Measurements from ENCODE around the gene KANSL1L. TPM values are rescaled to one million over a fixed set of nuclear protein-coding genes. Genes with fewer than 3 reads are reported as not detected.

Gene KANSL1L
- total and polyA plus RNA-seq, 10 of the 15 experiments (the other 5 are each of a cell fraction or from before 2014, with no cell fraction given), result 1.2 to 9.5 (median 3.7) TPM

- TF ChIP-seq E4F1 (IDR thresholded peaks at IDR 0.05; ENCODE audit: borderline replicate concordance, partially characterized antibody) (no peak), NR2C2 (IDR thresholded peaks at IDR 0.05; ENCODE audit: borderline replicate concordance, control insufficient read depth, insufficient read length, low read depth) (no peak), CEBPZ (IDR thresholded peaks at IDR 0.05; ENCODE audit: low read depth, low read length) (no peak), SMAD5 (IDR thresholded peaks at IDR 0.05; ENCODE audit: low read depth) (no peak), POU2F2 (IDR thresholded peaks at IDR 0.05; ENCODE audit: borderline replicate concordance, low read depth, low read length) (no peak), SPI1 (IDR thresholded peaks at IDR 0.05; ENCODE audit: borderline replicate concordance, insufficient read depth, low read depth, low read length) (no peak)
- TF ChIP-seq, protein P1, sequence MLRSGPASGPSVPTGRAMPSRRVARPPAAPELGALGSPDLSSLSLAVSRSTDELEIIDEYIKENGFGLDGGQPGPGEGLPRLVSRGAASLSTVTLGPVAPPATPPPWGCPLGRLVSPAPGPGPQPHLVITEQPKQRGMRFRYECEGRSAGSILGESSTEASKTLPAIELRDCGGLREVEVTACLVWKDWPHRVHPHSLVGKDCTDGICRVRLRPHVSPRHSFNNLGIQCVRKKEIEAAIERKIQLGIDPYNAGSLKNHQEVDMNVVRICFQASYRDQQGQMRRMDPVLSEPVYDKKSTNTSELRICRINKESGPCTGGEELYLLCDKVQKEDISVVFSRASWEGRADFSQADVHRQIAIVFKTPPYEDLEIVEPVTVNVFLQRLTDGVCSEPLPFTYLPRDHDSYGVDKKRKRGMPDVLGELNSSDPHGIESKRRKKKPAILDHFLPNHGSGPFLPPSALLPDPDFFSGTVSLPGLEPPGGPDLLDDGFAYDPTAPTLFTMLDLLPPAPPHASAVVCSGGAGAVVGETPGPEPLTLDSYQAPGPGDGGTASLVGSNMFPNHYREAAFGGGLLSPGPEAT (IDR thresholded peaks at IDR 0.05; ENCODE audit: low read depth), result no peak
Measured at GRCh38 chr2:210167227-210167626, 4.0 kb downstream of the KANSL1L start (continued).
